Activated T-cell treated with anti-CD3 and anti-CD28 coated beads, Interleukin-2, amount 50 U/mL, for 72 hours (primary cell): ENCODE measurements around the gene INSL3. TPM values are rescaled to one million over a fixed set of nuclear protein-coding genes. Genes with fewer than 3 reads are reported as not detected.
"Not testable (repeated sequence)": the region's sequence is repeated elsewhere in the genome, so short reads cannot be mapped to it uniquely, and the experiment has no call there.

Experiments used
- ATAC-seq, 2 donors: fragments of 150-1000 bp; cut with Tn5 transposase; replicated peaks in 1 of 2; 2 replicates each; pipeline ENCODE4 v1.10.0; 2021; ENCODE audit warnings: moderate library complexity in 2 of 2, mild to moderate bottlenecking in 1 of 2
- DNase-seq, 2 donors: peaks; one replicate each; pipeline ENCODE4 v3.0.0; 2021 to 2022; ENCODE audit warnings: mixed read lengths in 1 of 2
- H3K27ac Mint-ChIP-seq: one replicate; pipeline ENCODE4 v1.8.0; 2022; ENCODE audit warnings: mild to moderate bottlenecking, moderate library complexity, mixed read lengths
- H3K27me3 Mint-ChIP-seq: one replicate; pipeline ENCODE4 v1.8.0; 2022; ENCODE audit warnings: low read depth, mixed read lengths
- H3K36me3 Mint-ChIP-seq, 2 donors: one replicate each; pipeline ENCODE4 v1.8.0; 2022; ENCODE audit warnings: mixed read lengths in 2 of 2, mild to moderate bottlenecking in 1 of 2; ENCODE audit not compliant: insufficient read depth in 2 of 2
- H3K4me1 Mint-ChIP-seq: one replicate; pipeline ENCODE4 v1.8.0; 2022; ENCODE audit warnings: low read depth, mixed read lengths
- H3K4me3 Mint-ChIP-seq, 2 donors: one replicate each; pipeline ENCODE4 v1.8.0; 2022; ENCODE audit warnings: mild to moderate bottlenecking in 2 of 2, mixed read lengths in 2 of 2, moderate library complexity in 2 of 2
- H3K9me3 Mint-ChIP-seq, 2 donors: one replicate each; pipeline ENCODE4 v1.8.0; 2022; ENCODE audit warnings: mixed read lengths in 2 of 2
- total RNA-seq, 2 donors: library from RNA; stranded (reverse); gene quantifications; one replicate each; pipeline ENCODE4 v1.2.3, GENCODE V29; 2022

The INSL3 gene
- total RNA-seq, 2 donors from 2014 or later, result 6.8 to 12.5 TPM

GRCh38 chr19:17824339-17824738, 3.0 kb upstream of the INSL3 start:
- DNase-seq, result no peak
- no peak for ATAC-seq
- Mint-ChIP-seq H3K4me1 (no peaks in the 10 kb centered on the region), H3K9me3 (no peaks in the 10 kb centered on the region), H3K27ac (peak overlapping the region; percentile 4), H3K4me3 (no peak overlapping the region), H3K27me3 (no peaks in the 10 kb centered on the region), H3K36me3 (peaks cover 7 to 23% of the 10 kb centered on the region in 2 donors)

DNA sequence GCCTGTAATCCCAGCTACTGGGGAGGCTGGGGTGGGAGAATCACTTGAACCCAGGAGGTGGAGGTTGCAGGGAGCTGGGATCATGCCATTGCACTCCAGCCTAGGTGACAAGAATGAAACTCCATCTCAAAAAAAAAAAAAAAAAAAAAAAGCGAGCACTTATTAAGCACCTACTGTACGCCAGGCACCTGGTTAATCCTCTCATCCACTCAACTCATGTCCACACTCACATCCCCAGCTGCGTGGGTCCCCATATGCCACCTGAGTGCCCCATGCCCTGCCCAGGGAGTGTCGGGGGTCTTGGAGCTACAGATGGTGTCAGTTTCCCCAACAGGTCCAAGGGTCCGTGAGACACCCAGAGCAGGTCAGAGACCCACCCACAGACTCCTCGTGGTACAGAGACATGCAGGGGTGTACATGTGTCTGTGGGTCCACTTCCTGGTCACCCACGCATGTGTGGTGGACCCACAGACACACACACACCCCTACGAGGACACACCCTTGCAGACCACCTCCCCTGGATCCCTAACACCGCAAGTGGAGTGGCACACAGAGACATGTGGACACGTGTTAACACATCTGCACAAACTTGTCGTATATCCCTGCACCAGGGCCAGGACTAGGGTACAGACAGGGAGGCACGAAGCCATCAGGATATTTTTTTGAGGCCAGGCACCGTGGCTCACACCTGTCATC, 3.5 kb downstream of the INSL3 start:
- Mint-ChIP-seq H3K27me3 (no peaks in the 10 kb centered on the region), H3K36me3 (no peaks in the 10 kb centered on the region), H3K9me3 (no peaks in the 10 kb centered on the region), H3K4me1 (no peaks in the 10 kb centered on the region), H3K27ac (no peak overlapping the region), H3K4me3 (no peak overlapping the region)
- peak in 1 of 2 donors; percentile 11 for ATAC-seq
- DNase-seq, result no peak

- no peak for DNase-seq
- H3K4me1 Mint-ChIP-seq, result peaks cover 12% of the 10 kb centered on the region
- no peaks in the 10 kb centered on the region for H3K9me3 Mint-ChIP-seq
- no peaks in the 10 kb centered on the region for H3K36me3 Mint-ChIP-seq
- ATAC-seq, result no peak
- H3K27ac Mint-ChIP-seq, result no peak overlapping the region
- no peak overlapping the region for H3K4me3 Mint-ChIP-seq
- H3K27me3 Mint-ChIP-seq, result no peaks in the 10 kb centered on the region
These were observed 9.2 kb downstream of the INSL3 start for GRCh38 chr19:17812099-17812498.

- H3K4me3 Mint-ChIP-seq, result no peak overlapping the region
- H3K27ac Mint-ChIP-seq, result no peak overlapping the region
- H3K4me1 Mint-ChIP-seq, result peaks cover 13% of the 10 kb centered on the region
- ATAC-seq, result no peak
- H3K9me3 Mint-ChIP-seq, result no peaks in the 10 kb centered on the region
- H3K27me3 Mint-ChIP-seq, result no peaks in the 10 kb centered on the region
- DNase-seq, result no peak
- no peaks in the 10 kb centered on the region for H3K36me3 Mint-ChIP-seq
These were observed 9.6 kb downstream of the INSL3 start for GRCh38 chr19:17811681-17812080.

DNA sequence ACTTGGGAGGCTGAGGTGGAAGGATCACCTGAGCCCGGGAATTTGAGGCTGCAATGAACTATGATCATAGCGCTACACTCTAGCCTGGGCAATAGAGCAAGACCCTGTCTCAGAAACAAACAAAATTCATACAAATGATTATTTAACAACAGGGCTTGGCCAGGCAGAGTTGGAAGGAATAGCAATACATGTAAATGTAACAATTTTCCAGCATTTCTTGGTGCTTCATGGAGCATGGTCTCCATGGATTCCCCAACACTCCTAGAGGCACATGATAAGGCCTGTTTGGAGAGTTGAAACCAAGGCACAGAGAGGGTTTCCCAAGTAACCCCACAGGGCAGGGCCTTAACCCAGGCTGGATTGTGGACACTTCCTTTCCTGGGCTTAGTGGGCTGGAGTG, 10.2 kb downstream of the INSL3 start:
- ATAC-seq (no peak), DNase-seq (no peak)
- Mint-ChIP-seq H3K27me3 (no peaks in the 10 kb centered on the region), H3K9me3 (no peaks in the 10 kb centered on the region), H3K36me3 (no peaks in the 10 kb centered on the region), H3K4me3 (no peak overlapping the region), H3K4me1 (peaks cover 13% of the 10 kb centered on the region), H3K27ac (no peak overlapping the region)

GRCh38 chr19:17807731-17808316, 13.5 kb downstream of the INSL3 start:
- no peaks in the 10 kb centered on the region for H3K27me3 Mint-ChIP-seq
- no peaks in the 10 kb centered on the region for H3K9me3 Mint-ChIP-seq
- no peak overlapping the region for H3K27ac Mint-ChIP-seq
- DNase-seq (no peak), ATAC-seq (peak in 1 of 2 donors; percentile 37)
- H3K4me1 Mint-ChIP-seq, result peaks cover 40% of the 10 kb centered on the region
- peak overlapping the region; percentile 45 to 48 for H3K4me3 Mint-ChIP-seq
- H3K36me3 Mint-ChIP-seq, result no peaks in the 10 kb centered on the region

DNA sequence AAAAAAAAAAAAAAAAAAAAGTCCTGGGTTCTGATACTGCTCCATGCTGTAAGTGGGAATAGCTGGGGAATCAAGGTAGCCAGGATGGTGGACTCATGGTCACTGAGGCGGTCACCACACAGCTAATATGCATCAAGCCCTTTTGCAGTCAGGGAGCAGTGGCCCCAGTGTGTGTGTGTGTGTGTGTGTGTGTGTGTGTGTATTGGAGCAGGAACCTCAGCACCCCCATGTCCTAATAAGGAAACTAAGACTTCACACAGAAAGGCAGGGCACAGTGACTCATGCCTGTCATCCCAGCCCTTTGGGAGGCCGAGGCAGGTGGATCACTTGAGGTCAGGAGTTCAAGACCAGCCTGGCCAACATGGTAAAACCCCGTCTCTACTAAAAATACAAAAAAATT, 14.4 kb downstream of the INSL3 start:
- ATAC-seq (peak; percentile 41 to 52), DNase-seq (no peak)
- Mint-ChIP-seq H3K36me3 (no peaks in the 10 kb centered on the region), H3K27me3 (no peaks in the 10 kb centered on the region), H3K4me3 (peak overlapping the region in 1 of 2 donors; percentile 42), H3K4me1 (peaks cover 46% of the 10 kb centered on the region), H3K27ac (peak overlapping the region; percentile 44), H3K9me3 (no peaks in the 10 kb centered on the region)

DNA sequence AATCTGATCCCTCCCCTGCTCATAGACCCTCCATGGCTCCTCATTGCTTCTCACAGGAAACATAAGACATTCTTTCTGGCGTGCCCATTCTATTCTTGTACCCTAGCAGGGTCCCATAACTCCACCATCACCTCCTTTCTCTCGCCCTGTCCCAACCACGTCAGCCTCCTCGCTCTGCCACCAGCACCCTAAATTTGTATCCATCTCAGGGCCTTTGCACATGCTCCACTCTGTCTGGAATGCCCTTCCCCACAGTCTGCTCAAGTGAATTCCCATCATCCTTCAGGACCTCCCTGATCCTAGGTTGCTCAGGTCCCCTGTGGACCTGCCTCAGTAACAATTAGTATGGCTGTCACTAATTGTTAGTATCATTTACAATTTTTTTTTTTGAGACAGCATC, 15.9 kb downstream of the INSL3 start:
- no peak for ATAC-seq
- no peak for DNase-seq
- Mint-ChIP-seq H3K4me3 (no peak overlapping the region), H3K27me3 (no peaks in the 10 kb centered on the region), H3K27ac (no peak overlapping the region), H3K4me1 (peaks cover 46% of the 10 kb centered on the region), H3K36me3 (no peaks in the 10 kb centered on the region), H3K9me3 (no peaks in the 10 kb centered on the region)

DNA sequence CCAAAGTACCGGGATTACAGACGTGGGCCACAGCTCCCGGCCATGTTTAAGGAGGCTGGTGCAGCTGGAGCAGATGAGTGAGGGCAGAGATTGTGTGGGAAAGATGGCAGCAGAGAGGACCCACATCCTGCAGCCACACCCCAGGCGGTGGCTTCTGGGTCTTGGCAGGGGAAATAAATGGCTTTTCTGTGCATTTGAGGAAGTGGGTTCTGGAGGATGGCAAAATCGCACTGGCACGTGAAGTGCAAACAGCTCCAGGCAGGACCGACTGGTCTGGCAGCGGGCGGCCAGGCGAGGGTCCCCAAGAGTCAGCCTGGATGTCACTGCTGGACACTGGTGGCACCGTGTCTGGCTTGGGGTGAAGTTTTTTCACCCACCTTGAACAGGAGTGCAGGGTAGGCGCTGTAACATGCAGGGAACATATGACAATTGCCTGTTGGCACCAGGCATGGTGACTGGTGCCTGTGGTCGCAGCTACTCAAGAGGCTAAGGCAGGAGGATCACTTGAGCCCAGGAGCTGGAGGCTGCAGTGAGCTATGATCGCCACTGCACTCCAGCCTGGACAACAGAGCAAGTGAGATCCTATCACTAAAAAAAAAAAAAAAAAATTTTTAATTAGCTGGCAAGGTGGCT, 17.9 kb downstream of the INSL3 start:
- H3K27me3 Mint-ChIP-seq, result no peaks in the 10 kb centered on the region
- no peaks in the 10 kb centered on the region for H3K9me3 Mint-ChIP-seq
- peaks cover 45% of the 10 kb centered on the region for H3K4me1 Mint-ChIP-seq
- no peak for DNase-seq
- ATAC-seq, result peak; percentile 22 to 44
- H3K27ac Mint-ChIP-seq, result peak overlapping the region; percentile 5
- peak overlapping the region; percentile 16 to 45 for H3K4me3 Mint-ChIP-seq
- H3K36me3 Mint-ChIP-seq, result no peaks in the 10 kb centered on the region

DNA sequence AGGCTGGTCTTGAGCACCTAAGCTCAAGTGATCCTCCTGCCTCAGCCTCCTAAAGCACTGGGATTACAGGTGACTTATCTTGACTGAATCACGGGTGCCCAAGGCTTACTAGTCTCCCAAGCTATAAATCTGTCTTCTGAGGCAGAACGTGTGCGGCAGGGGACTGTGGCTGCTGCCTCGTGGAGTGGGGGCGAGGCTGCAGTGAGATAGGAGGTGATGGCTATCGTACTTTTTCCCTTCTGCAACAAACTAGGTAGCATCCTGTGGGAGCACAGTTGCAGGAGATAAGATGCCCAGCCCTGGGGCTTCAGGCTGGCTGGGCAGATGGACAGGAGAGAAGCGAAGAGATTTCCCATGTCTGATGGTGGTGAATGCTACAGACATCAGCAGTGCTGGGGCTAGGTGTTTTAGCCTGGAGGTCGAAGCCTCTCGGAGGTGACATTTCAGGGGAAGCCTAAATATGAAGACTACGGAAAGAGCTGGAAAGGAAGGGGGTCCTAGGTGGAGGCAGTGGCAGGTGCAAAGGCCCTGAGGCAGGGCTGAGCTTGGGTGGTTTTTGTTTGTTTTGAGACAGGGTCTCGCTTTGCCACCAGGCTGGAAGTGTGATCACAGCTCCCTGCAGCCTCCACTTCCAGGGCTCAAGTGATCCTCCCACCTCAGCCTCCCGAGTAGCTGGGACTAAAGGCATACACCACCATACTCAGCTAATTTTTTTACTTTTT, 19.0 kb downstream of the INSL3 start:
- Mint-ChIP-seq H3K9me3 (no peaks in the 10 kb centered on the region), H3K27me3 (no peaks in the 10 kb centered on the region), H3K4me1 (peaks cover 46% of the 10 kb centered on the region), H3K27ac (no peak overlapping the region), H3K4me3 (no peak overlapping the region), H3K36me3 (no peaks in the 10 kb centered on the region)
- ATAC-seq (no peak), DNase-seq (no peak)

- H3K4me3 Mint-ChIP-seq, H3K27ac Mint-ChIP-seq, DNase-seq, ATAC-seq, H3K9me3 Mint-ChIP-seq, H3K27me3 Mint-ChIP-seq, H3K36me3 Mint-ChIP-seq: not testable (repeated sequence)
- peaks cover 58% of the 10 kb centered on the region for H3K4me1 Mint-ChIP-seq
These were observed 22.7 kb downstream of the INSL3 start for GRCh38 chr19:17798599-17798998.

- no peaks in the 10 kb centered on the region for H3K9me3 Mint-ChIP-seq
- H3K4me3 Mint-ChIP-seq, result peak overlapping the region in 1 of 2 donors; percentile 31
- peaks cover 51% of the 10 kb centered on the region for H3K4me1 Mint-ChIP-seq
- H3K36me3 Mint-ChIP-seq, result no peaks in the 10 kb centered on the region
- no peak overlapping the region for H3K27ac Mint-ChIP-seq
- DNase-seq, result peak; percentile 60 to 74
- peak; percentile 97 for ATAC-seq
- H3K27me3 Mint-ChIP-seq, result peaks cover 6% of the 10 kb centered on the region
These were observed 23.7 kb downstream of the INSL3 start for GRCh38 chr19:17797424-17798201.
